H1 (cell line): ENCODE results near the gene LRP1. TPM values are rescaled to one million over a fixed set of nuclear protein-coding genes. Genes with fewer than 3 reads are reported as not detected.

Experiments used
- CTCF ChIA-PET: fragments of 300-600 bp; sonication (Branson Sonifier 250); formaldehyde crosslinking; loops from one replicate; lab custom pipeline; 2021; ENCODE audit not compliant: partially characterized antibody; lab: Charles Lee
- POLR2A ChIA-PET: fragments of 300-600 bp; sonication (Branson Sonifier 250); formaldehyde crosslinking; loops from one replicate; lab custom pipeline; 2021; ENCODE audit warnings: inconsistent platforms; ENCODE audit not compliant: partially characterized antibody; lab: Charles Lee
- DNase-seq, 2 experiments: peaks; one replicate each; pipeline versions ENCODE4 v3.0.0 to v3.0.0-alpha.2; 2010 to 2022; ENCODE audit warnings: low spot score in 2 of 2, low read depth in 1 of 2, mixed read lengths in 1 of 2
- FAIRE-seq: peaks from 2 replicates; lab custom pipeline; 2011; peaks lifted over from hg19 to GRCh38; lab: Jason Lieb, UNC
- H2AFZ ChIP-seq: 2 replicates; pipeline ENCODE4 v1.8.1; 2012; ENCODE audit warnings: low read length, inconsistent platforms
- H2AK5ac ChIP-seq: 2 replicates; pipeline ENCODE4 v1.6.1; 2013; ENCODE audit warnings: low read depth, low read length
- H2BK120ac ChIP-seq: replicated peaks from 2 replicates; pipeline ENCODE3; 2013; ENCODE audit warnings: low read depth, low read length, inconsistent platforms
- H2BK12ac ChIP-seq: 2 replicates; pipeline ENCODE4 v1.6.1; 2013; ENCODE audit warnings: low read depth, low read length
- H2BK15ac ChIP-seq: 2 replicates; pipeline ENCODE4 v1.6.1; 2013; ENCODE audit warnings: low read length
- H2BK20ac ChIP-seq: 2 replicates; pipeline ENCODE4 v1.6.1; 2013; ENCODE audit warnings: low read length
- H2BK5ac ChIP-seq: 2 replicates; pipeline ENCODE4 v1.6.1; 2013; ENCODE audit warnings: low read depth, low read length
- H3K14ac ChIP-seq: 2 replicates; pipeline ENCODE4 v1.6.1; 2013; ENCODE audit warnings: inconsistent platforms; ENCODE audit not compliant: insufficient read length
- H3K18ac ChIP-seq: 2 replicates; pipeline ENCODE4 v1.6.1; 2013; ENCODE audit warnings: low read length; ENCODE audit errors: extremely low read depth
- H3K23ac ChIP-seq: 2 replicates; pipeline ENCODE4 v1.6.1; 2013; ENCODE audit warnings: inconsistent platforms; ENCODE audit not compliant: insufficient read length
- H3K23me2 ChIP-seq: 2 replicates; pipeline ENCODE4 v1.6.1; 2013; ENCODE audit warnings: low read depth, low read length
- H3K27ac ChIP-seq: 2 replicates; pipeline ENCODE4 v1.6.1; 2011; ENCODE audit warnings: low read depth, low read length, inconsistent platforms
- H3K27me3 ChIP-seq, 4 experiments: replicated peaks in 1 of 4; 1 replicate in 1 of 4; 2 replicates in 3 of 4; pipeline versions ENCODE4 v1.6.1 to v1.8.1; 2011 to 2013; ENCODE audit warnings: low read length in 3 of 4, mild to moderate bottlenecking in 3 of 4, inconsistent platforms in 2 of 4, mixed read lengths in 2 of 4, moderate library complexity in 1 of 4; ENCODE audit not compliant: control insufficient read depth in 3 of 4, insufficient read depth in 3 of 4; ENCODE audit errors: extremely low read depth in 1 of 4
- H3K36me3 ChIP-seq, 4 experiments: 2 replicates each; pipeline versions ENCODE4 v1.6.1 to v1.8.1; 2011 to 2013; ENCODE audit warnings: mild to moderate bottlenecking in 4 of 4, low read length in 3 of 4, moderate library complexity in 2 of 4, control low read depth in 1 of 4, inconsistent platforms in 1 of 4; ENCODE audit not compliant: insufficient read depth in 4 of 4, control insufficient read depth in 2 of 4
- H3K4ac ChIP-seq: replicated peaks from 2 replicates; pipeline ENCODE3; 2013; ENCODE audit warnings: low read length, low read depth, mixed read lengths, inconsistent platforms; ENCODE audit not compliant: insufficient read length
- H3K4me1 ChIP-seq, 4 experiments: replicated peaks in 1 of 4; 1 replicate in 1 of 4; 2 replicates in 3 of 4; pipeline versions ENCODE4 v1.6.1 to v1.8.1; 2011 to 2013; ENCODE audit warnings: low read length in 3 of 4, inconsistent platforms in 2 of 4, mixed read lengths in 1 of 4; ENCODE audit not compliant: insufficient read depth in 4 of 4, control insufficient read depth in 3 of 4
- H3K4me2 ChIP-seq, 2 experiments: 2 replicates each; pipeline versions ENCODE4 v1.6.1 to v1.8.1; 2011 to 2013; ENCODE audit warnings: low read depth in 2 of 2, low read length in 2 of 2, control low read depth in 1 of 2, inconsistent platforms in 1 of 2, mild to moderate bottlenecking in 1 of 2; ENCODE audit not compliant: insufficient read depth in 1 of 2
- H3K4me3 ChIP-seq, 4 experiments: fragments of 200-600, 300-600 bp in 1 of 4; sonication (generic), shearing (Covaris generic), sonication (Bioruptor Twin) in 1 of 4; 2 replicates each; pipeline versions ENCODE4 v1.5.1 to v1.8.1; 2011 to 2016; ENCODE audit warnings: low read length in 4 of 4, low read depth in 3 of 4, control low read depth in 2 of 4, inconsistent platforms in 2 of 4, mild to moderate bottlenecking in 2 of 4, mixed read lengths in 1 of 4, moderate library complexity in 1 of 4; ENCODE audit not compliant: insufficient read depth in 2 of 4; ENCODE audit errors: extremely low read depth in 1 of 4
- H3K56ac ChIP-seq: replicated peaks from 2 replicates; pipeline ENCODE3; 2013; ENCODE audit warnings: low read depth, mild to moderate bottlenecking, mixed read lengths, low read length, inconsistent platforms; ENCODE audit not compliant: insufficient read length
- H3K79me1 ChIP-seq: 2 replicates; pipeline ENCODE4 v1.6.1; 2013; ENCODE audit warnings: low read depth, low read length, control low read depth
- H3K79me2 ChIP-seq, 2 experiments: 2 replicates each; pipeline versions ENCODE4 v1.6.1 to v1.8.1; 2012 to 2013; ENCODE audit warnings: low read length in 2 of 2, mild to moderate bottlenecking in 2 of 2, inconsistent platforms in 1 of 2; ENCODE audit not compliant: insufficient read depth in 2 of 2, control insufficient read depth in 1 of 2
- H3K9ac ChIP-seq, 4 experiments: replicated peaks in 1 of 4; 1 replicate in 1 of 4; 2 replicates in 3 of 4; pipeline versions ENCODE4 v1.6.1 to v1.8.1; 2011 to 2013; ENCODE audit warnings: low read depth in 3 of 4, low read length in 3 of 4, control low read depth in 2 of 4, mild to moderate bottlenecking in 2 of 4, moderate library complexity in 2 of 4, inconsistent platforms in 1 of 4; ENCODE audit errors: extremely low read depth in 1 of 4
- H3K9me3 ChIP-seq, 2 experiments: 2 replicates each; pipeline versions ENCODE4 v1.6.1 to v1.8.1; 2012 to 2013; ENCODE audit warnings: mild to moderate bottlenecking in 2 of 2, moderate library complexity in 2 of 2, control low read depth in 1 of 2, inconsistent platforms in 1 of 2, low read depth in 1 of 2, low read length in 1 of 2, mixed read lengths in 1 of 2; ENCODE audit not compliant: insufficient read depth in 2 of 2
- H4K20me1 ChIP-seq, 2 experiments: replicated peaks in 1 of 2; 2 replicates each; pipeline versions ENCODE3 to v1.8.1; 2011 to 2013; ENCODE audit warnings: inconsistent platforms in 2 of 2, low read length in 2 of 2, mild to moderate bottlenecking in 1 of 2; ENCODE audit not compliant: insufficient read depth in 2 of 2, control insufficient read depth in 1 of 2
- H4K5ac ChIP-seq: 2 replicates; pipeline ENCODE4 v1.6.1; 2013; ENCODE audit warnings: low read length, low read depth, mixed read lengths, inconsistent platforms; ENCODE audit not compliant: insufficient read length
- H4K8ac ChIP-seq: 2 replicates; pipeline ENCODE4 v1.8.0; 2013; ENCODE audit warnings: mild to moderate bottlenecking, moderate library complexity, low read length, inconsistent platforms; ENCODE audit not compliant: insufficient read depth; ENCODE audit errors: extremely low read depth
- H4K91ac ChIP-seq: replicated peaks from 2 replicates; pipeline ENCODE3; 2013; ENCODE audit warnings: low read length, mixed read lengths, inconsistent platforms; ENCODE audit not compliant: insufficient read length
- GABPA ChIP-seq: IDR thresholded peaks from 2 replicates; pipeline ENCODE4 v1.6.1; 2011; ENCODE audit warnings: mild to moderate bottlenecking, low read length, moderate library complexity, borderline replicate concordance; ENCODE audit not compliant: insufficient read depth
- MAFK ChIP-seq: IDR thresholded peaks from 2 replicates; pipeline ENCODE4 v1.6.1; 2012; ENCODE audit warnings: low read depth, mild to moderate bottlenecking, improper control_type of control experiment, low read length
- NANOG ChIP-seq: IDR thresholded peaks from 2 replicates; pipeline ENCODE4 v1.6.1; 2011; ENCODE audit warnings: low read length, low read depth, mild to moderate bottlenecking, inconsistent platforms; ENCODE audit not compliant: insufficient read depth, poor library complexity, severe bottlenecking
- SP4 ChIP-seq: IDR thresholded peaks from 2 replicates; pipeline ENCODE4 v1.6.1; 2012; ENCODE audit warnings: low read length, inconsistent platforms
- TAF1 ChIP-seq: IDR thresholded peaks from 2 replicates; pipeline ENCODE4 v1.6.1; 2011; ENCODE audit warnings: mild to moderate bottlenecking, low read depth, low read length
- TAF7 ChIP-seq: optimal IDR thresholded peaks from 2 replicates; pipeline ENCODE3; 2011; ENCODE audit warnings: low read depth, mild to moderate bottlenecking, inconsistent platforms, low read length, moderate library complexity, borderline replicate concordance
- WGBS, 2 experiments: shearing (Covaris generic) in 1 of 2; methylation state at CpG; one replicate each; pipeline versions ENCODE4 v1.1.6 to v1.1.7; 2013 to 2015; ENCODE audit warnings: low lambda C conversion rate in 2 of 2, mixed read lengths in 2 of 2, inconsistent platforms in 1 of 2, low coverage in 1 of 2, missing lambda C conversion rate in 1 of 2; ENCODE audit not compliant: insufficient replicate concordance in 2 of 2, insufficient coverage in 1 of 2, insufficient read length in 1 of 2; ENCODE audit errors: extremely low coverage in 1 of 2, missing lambda C conversion rate in 1 of 2; 5-methylcytosine and 5-hydroxymethylcytosine counted together
- polyA plus RNA-seq, 7 experiments: library from polyadenylated mRNA; depleted of rRNA in 3 of 7; stranded (reverse) in 5 of 7; unstranded in 2 of 7; fragments of >200 nt in 5 of 7; fragments of 200-250 nt in 2 of 7; gene quantifications; 1 replicate in 5 of 7; 2 replicates in 1 of 7; 4 replicates in 1 of 7; pipeline versions ENCODE4 v1.2.1 to v1.2.3, GENCODE V29; 2011 to 2013; ENCODE audit warnings: missing spikeins in 2 of 7, mixed read lengths in 2 of 7
- total RNA-seq: library from RNA; stranded (reverse); fragmentation: NEBNext Ultra II Directional; extraction: Animal tissue kit (Norgen Biotek cat#: 25700); gene quantifications from 2 replicates; pipeline ENCODE4 v1.2.1, GENCODE V29; 2021
- TF ChIP-seq, protein P1 (sequence below): IDR thresholded peaks from 2 replicates; pipeline ENCODE4 v1.6.1; 2011; ENCODE audit warnings: low read depth, mild to moderate bottlenecking, low read length; ENCODE audit not compliant: insufficient read depth

LRP1 gene
- total and polyA plus RNA-seq, 2 of the 8 experiments (the other 6 are each of a cell fraction or from before 2014, with no cell fraction given): 35.3 to 92.5 TPM

DNA sequence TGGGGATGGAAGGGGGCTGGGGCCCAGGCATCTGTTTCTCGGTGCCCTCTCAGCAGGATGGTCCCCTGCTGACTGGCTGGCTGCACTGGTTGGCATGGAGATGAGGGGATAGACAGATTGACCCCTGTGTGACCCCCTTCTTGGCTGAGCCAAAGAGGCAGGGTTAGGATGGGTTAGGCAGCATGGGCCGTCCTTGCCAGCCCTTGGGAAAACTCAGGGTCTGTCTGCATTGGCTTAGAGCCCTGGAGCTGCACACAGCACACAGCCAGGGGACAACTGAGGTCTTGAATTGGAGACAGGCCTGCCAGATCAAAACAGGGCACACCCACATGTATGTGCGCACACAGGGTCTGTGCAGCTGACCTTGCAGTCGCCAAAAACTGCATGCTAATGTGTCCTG, 30.4 kb downstream of the LRP1 start:
- Histone ChIP-seq H4K91ac (no peak overlapping the region), H2BK120ac (no peak overlapping the region), H3K14ac (no peak overlapping the region), H4K20me1 (peaks cover 3 to 19% of the 10 kb centered on the region in 2 experiments), H3K27me3 (no peaks in the 10 kb centered on the region), H3K4me2 (no peak overlapping the region), H2AK5ac (no peak overlapping the region), H3K23me2 (no peaks in the 10 kb centered on the region), H4K8ac (no peak overlapping the region; the same call in 1 of the 2 replicates), H4K5ac (no peak overlapping the region), H3K4ac (no peak overlapping the region), H3K4me1 (no peaks in the 10 kb centered on the region), H2BK15ac (no peak overlapping the region), H3K23ac (no peak overlapping the region), H3K27ac (no peak overlapping the region), H3K36me3 (peaks cover 37 to 90% (median 77%) of the 10 kb centered on the region in 4 experiments; a peak in 7 of 8 replicates), H2BK12ac (no peak overlapping the region), H2BK20ac (no peak overlapping the region), H2AFZ (no peak overlapping the region), H3K4me3 (no peak overlapping the region), H2BK5ac (no peak overlapping the region), H3K79me2 (no peaks in the 10 kb centered on the region), H3K56ac (no peak overlapping the region), H3K9me3 (no peaks in the 10 kb centered on the region), H3K18ac (no peak overlapping the region), H3K9ac (no peak overlapping the region), H3K79me1 (no peaks in the 10 kb centered on the region)
- ChIA-PET POLR2A (interaction anchor here (0.7 to 10.8 kb wide), 15 partner anchors 10 to 440 kb away, joined by 3 to 75 read pairs (median 5); partner anchors contain the start of genes LRP1, LRP1-AS and SHMT2), CTCF (interaction anchor here (0.6 to 10.6 kb wide), 9 partner anchors 12 to 617 kb away, joined by 3 to 150 read pairs (median 4); partner anchors contain the start of gene LRP1-AS)
- no peak for DNase-seq
- FAIRE-seq: no peak
- 91% methylated on average over 4 of the region's 4 CpGs; no CpG with 5 or more reads in 1 of the 2 experiments for WGBS, 2 experiments
- no peak for TF ChIP-seq TAF7
- TF ChIP-seq SP4: no peak
- TF ChIP-seq GABPA: no peak
- TF ChIP-seq, protein P1, sequence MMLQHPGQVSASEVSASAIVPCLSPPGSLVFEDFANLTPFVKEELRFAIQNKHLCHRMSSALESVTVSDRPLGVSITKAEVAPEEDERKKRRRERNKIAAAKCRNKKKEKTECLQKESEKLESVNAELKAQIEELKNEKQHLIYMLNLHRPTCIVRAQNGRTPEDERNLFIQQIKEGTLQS: no peak
- TF ChIP-seq NANOG: no peak
- no peak for TF ChIP-seq TAF1
- TF ChIP-seq MAFK: no peak
